Nephron progenitor cell (in vitro differentiated cells): Measurements from ENCODE around the gene RBM12.
A peak's percentile ranks its signal among the peaks of the same experiment; 100 is the strongest.
"Not testable (repeated sequence)": the region's sequence is repeated elsewhere in the genome, so short reads cannot be mapped to it uniquely, and the experiment has no call there.

ENCODE experiments used
- DNase-seq: peaks from one replicate; pipeline ENCODE4 v3.0.0; 2021
- H3K27ac Mint-ChIP-seq: 2 replicates; pipeline ENCODE4 v1.8.0; 2021; ENCODE audit warnings: mild to moderate bottlenecking, moderate library complexity, mixed read lengths
- H3K27me3 Mint-ChIP-seq: 2 replicates; pipeline ENCODE4 v1.8.0; 2021; ENCODE audit warnings: mild to moderate bottlenecking, low read depth, mixed read lengths; ENCODE audit not compliant: poor library complexity
- H3K36me3 Mint-ChIP-seq: 2 replicates; pipeline ENCODE4 v1.8.0; 2021; ENCODE audit warnings: low read depth, mixed read lengths
- H3K4me1 Mint-ChIP-seq: 2 replicates; pipeline ENCODE4 v1.8.0; 2021; ENCODE audit warnings: mixed read lengths
- H3K4me3 Mint-ChIP-seq: 2 replicates; pipeline ENCODE4 v1.8.0; 2021; ENCODE audit warnings: mild to moderate bottlenecking, moderate library complexity, mixed read lengths
- H3K9me3 Mint-ChIP-seq: 2 replicates; pipeline ENCODE4 v1.8.0; 2021; ENCODE audit warnings: mild to moderate bottlenecking, moderate library complexity, mixed read lengths
- TF ChIP-seq, protein P1 (sequence below): fragments of 200-600 bp; sonication (generic); IDR thresholded peaks from 2 replicates; pipeline ENCODE4 v1.5.0; 2021; ENCODE audit warnings: antibody characterized with exemption

RBM12 gene

DNA sequence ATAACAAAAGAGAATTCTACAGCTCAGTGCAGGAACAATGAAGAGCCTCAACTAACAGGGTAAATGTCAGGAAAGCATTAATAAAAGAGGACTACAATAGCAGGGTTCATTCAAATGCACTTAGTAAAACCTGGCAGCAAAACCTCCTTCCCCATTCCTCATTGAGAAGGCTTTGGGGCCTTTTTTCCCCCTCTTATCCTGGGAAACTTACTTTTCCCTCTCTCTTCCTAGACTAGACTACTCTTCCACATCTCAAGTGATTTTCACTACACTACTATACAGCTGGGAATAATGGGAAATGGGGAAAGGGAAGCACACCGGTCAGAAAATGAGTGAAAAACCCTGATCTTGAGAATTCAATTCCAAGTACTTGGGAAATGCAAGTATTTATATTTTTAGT, 44.6 kb upstream of the RBM12 start:
- Mint-ChIP-seq H3K27ac (peak overlapping the region; percentile 4), H3K9me3 (no peaks in the 10 kb centered on the region), H3K36me3 (peaks cover 70% of the 10 kb centered on the region), H3K27me3 (no peaks in the 10 kb centered on the region), H3K4me3 (no peak overlapping the region), H3K4me1 (no peaks in the 10 kb centered on the region)
- no peak for DNase-seq
- TF ChIP-seq, protein P1, sequence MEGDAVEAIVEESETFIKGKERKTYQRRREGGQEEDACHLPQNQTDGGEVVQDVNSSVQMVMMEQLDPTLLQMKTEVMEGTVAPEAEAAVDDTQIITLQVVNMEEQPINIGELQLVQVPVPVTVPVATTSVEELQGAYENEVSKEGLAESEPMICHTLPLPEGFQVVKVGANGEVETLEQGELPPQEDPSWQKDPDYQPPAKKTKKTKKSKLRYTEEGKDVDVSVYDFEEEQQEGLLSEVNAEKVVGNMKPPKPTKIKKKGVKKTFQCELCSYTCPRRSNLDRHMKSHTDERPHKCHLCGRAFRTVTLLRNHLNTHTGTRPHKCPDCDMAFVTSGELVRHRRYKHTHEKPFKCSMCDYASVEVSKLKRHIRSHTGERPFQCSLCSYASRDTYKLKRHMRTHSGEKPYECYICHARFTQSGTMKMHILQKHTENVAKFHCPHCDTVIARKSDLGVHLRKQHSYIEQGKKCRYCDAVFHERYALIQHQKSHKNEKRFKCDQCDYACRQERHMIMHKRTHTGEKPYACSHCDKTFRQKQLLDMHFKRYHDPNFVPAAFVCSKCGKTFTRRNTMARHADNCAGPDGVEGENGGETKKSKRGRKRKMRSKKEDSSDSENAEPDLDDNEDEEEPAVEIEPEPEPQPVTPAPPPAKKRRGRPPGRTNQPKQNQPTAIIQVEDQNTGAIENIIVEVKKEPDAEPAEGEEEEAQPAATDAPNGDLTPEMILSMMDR: no peak

DNA sequence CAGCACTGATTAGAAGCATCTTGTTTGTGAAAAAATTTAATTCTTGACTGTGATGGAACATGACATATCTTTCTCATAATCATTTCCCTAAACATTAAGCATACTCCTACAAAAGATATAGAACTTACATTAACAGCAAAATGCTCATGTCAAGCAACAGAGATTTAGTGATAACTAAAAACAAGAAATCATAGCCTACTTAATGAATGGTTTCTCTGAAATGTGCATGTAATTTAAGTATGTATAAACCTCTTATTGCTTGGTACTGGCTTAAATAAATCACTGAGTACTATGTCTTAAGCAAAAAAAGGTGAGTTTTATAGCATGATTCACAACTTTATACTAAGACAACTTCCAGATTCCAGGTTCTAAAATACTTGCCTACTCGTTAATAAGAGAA, 43.8 kb upstream of the RBM12 start:
- Mint-ChIP-seq H3K4me1 (no peaks in the 10 kb centered on the region), H3K4me3 (no peak overlapping the region), H3K9me3 (no peaks in the 10 kb centered on the region), H3K36me3 (peaks cover 70% of the 10 kb centered on the region), H3K27ac (no peak overlapping the region), H3K27me3 (no peaks in the 10 kb centered on the region)
- no peak for DNase-seq
- TF ChIP-seq, protein P1: no peak

DNA sequence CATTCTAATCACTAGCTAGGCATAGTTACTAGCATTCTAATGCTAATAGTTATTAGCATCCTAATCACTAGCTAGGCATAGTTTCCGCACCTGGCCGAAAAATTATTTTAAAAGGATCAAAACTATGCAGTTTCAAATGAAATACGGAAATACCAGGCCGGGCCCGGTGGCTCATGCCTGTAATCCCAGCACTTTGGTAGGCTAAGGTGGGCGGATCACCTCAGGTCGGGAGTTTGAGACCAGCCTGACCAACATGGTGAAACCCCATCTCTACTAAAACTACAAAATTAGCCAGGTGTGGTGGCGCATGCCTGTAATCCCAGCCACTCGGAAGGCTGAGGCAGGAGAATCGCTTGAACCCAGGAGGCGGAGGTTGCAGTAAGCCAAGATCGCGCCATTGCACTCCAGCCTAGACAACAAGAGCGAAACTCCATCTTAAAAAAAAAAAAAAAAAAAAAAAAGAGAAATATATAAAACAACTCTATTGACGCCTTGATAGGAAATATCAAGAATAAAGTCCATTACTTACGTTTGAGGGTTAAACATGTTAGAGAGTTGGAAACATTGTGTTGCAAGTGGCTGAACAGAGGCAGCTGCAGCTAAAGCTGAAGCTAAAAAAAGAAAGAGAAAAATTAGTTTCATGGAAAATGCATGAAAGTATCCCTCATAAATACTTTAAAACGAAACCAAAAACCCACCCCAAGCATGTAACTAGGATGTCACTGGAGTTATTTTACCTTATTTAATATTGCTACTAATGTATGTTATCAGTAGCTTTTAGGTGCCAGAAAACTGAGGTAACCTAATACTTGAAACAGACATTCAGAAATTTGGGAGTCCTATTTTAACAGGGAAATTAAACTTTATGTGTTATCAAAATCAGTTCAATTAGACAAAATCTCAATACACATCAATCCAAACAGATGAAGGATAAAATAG, 42.2 kb upstream of the RBM12 start:
- H3K4me1 Mint-ChIP-seq, H3K9me3 Mint-ChIP-seq, H3K27me3 Mint-ChIP-seq, H3K4me3 Mint-ChIP-seq, DNase-seq: not testable (repeated sequence)
- peak overlapping the region; percentile 59 for H3K27ac Mint-ChIP-seq
- H3K36me3 Mint-ChIP-seq: peaks cover 70% of the 10 kb centered on the region

DNA sequence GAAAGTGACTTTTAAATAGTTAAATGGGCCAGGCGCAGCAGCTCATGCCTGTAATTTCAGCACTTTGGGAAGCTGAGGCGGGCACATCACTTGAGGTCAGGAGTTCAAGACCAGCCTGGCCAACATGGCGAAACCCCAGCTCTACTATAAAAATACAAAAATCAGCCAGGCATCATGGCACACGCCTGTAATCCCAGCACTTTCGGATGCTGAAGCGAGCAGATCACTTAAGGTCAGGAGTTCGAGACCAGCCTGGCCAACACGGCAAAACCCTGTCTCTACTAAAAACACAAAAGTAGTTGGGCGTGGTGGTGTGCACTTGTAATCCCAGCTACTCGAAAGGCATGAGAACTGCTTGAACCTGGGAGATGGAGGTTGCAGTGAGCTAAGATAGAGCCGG, 41.2 kb upstream of the RBM12 start:
- DNase-seq, H3K4me1 Mint-ChIP-seq, H3K9me3 Mint-ChIP-seq, H3K4me3 Mint-ChIP-seq, H3K27ac Mint-ChIP-seq, H3K27me3 Mint-ChIP-seq: not testable (repeated sequence)
- peaks cover 60% of the 10 kb centered on the region for H3K36me3 Mint-ChIP-seq

DNA sequence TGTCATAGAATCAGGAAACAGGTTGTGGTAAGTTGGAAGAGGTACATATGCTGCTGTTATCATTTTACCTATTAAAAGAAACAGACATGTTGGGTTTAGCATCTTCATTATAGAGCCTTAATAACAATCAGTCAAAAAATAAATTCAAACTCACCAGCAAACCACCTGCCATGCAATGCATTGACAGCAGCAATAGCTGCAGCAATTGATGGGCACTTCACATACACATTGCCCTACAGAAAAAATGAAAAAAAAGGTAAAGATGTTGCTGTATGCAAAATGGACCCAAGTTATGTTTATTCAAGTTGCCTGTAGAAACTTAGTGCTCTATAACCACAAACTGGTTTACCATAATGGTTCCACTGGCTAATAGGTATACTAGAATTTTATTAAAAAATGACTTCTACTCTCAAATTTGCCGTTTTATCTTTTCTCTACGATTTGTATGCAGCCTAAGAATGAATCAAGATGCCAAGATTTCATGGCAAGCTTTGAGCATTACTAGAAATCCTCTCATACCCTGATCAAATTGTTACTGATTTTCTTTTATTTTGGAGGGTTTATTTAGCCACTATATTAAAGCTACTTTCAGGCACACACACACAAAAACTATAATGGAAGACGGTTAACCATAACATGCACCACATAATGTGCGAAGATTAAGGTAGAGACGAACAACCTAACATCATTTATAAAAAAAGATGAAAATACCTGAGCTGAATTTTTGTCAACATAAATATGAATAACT, 40.0 kb upstream of the RBM12 start:
- Mint-ChIP-seq H3K36me3 (peaks cover 55% of the 10 kb centered on the region), H3K9me3 (no peaks in the 10 kb centered on the region), H3K27ac (peak overlapping the region; percentile 29), H3K27me3 (no peaks in the 10 kb centered on the region), H3K4me3 (no peak overlapping the region), H3K4me1 (peaks cover 14% of the 10 kb centered on the region)
- TF ChIP-seq, protein P1: no peak
- no peak for DNase-seq

DNA sequence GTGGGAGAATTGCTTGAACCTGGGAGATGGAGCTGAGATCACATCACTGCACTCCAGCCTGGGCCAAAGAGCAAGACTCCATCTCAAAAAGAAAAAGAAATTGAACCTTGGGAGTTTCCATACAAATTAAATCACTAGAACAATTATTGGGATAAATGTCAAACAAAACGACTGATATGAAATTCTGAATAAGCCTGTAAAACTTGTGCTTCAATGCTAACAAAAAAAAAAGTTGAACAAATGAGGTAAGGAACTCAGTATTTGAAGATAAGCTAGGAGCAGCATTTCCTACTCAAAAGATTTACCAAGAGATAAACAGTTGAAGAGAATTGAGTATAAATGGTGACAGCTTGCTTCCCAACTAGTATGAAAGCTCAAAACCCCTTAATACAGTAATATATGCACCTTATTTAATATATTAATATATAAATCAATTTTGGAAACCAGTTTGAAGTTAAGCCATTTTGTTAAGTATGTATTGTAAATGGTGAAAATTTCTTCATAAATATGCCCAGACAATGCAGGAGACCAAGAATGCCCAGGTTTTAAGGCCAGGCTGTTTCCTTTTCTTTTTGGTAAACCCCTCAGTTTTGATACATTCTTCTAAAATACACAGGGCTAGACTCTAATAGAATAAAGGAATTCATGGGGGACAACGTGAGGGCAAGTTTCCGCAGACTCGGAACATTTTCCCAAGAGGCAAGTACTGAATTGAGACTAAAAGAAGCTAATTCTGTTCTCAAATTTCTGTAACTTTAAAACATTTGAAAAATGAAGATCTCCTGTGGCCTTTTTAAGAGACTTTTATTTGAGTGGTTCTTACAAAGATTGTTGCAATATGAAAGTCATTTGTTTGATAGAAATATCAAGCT, 38.4 kb upstream of the RBM12 start:
- Mint-ChIP-seq H3K36me3 (peaks cover 45% of the 10 kb centered on the region), H3K9me3 (no peaks in the 10 kb centered on the region), H3K4me3 (no peak overlapping the region), H3K27ac (peak overlapping the region; percentile 94), H3K4me1 (peaks cover 23% of the 10 kb centered on the region), H3K27me3 (no peaks in the 10 kb centered on the region)
- no peak for DNase-seq
- TF ChIP-seq, protein P1: no peak
